ENCODE results near the gene TAF11L9.
"Not testable (repeated sequence)": the region's sequence is repeated elsewhere in the genome, so short reads cannot be mapped to it uniquely, and the experiment has no call there.

TAF11L9 gene

DNA sequence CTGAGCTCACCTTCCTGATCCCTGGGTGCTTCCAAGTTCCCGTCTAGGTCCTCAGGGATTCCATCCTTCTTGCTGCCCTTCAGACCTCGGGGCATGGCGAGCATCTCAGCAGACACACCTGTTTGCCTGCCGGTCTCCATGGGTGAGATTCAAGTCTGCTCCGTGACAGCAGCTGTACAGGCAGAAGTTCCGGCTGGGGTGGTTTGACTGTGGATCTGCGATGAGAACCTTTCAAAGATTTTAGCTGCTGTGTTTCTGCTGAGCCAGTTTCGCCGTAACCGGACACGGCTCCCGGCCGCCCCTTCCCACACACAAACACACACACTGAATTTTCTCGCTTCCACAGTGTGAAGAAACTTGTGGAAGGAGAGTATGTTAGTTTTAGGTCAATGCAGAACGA is at the start of gene TAF11L9:
Gene TAF11L9, minus strand, starts transcription at position 140 of the 400 bp plus-strand sequence.
- DNase-seq: not testable (repeated sequence)

DNA sequence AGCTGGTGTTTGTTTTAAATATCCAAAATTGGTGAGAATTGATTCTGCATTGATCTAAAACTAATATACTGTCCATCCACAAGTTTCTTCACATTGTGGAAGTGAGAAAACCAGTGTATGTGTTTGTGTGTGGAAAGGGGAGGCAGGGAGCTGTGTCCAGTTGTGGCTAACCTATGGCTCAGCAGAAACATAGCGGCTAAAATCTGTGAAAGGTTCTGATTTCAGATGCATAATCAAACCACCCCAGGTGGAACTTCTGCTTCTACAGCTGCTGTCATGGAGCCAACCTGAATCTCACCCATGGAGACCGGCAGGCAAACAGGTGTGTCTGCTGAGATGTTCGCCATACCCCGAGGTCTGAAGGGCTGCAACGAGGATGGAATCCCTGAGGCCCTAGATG is 40.0 kb upstream of the TAF11L9 start, which contains the start of gene TAF11L14:
Gene TAF11L14, plus strand, starts transcription at position 301 of the 400 bp plus-strand sequence.
- DNase-seq: no peak

DNA sequence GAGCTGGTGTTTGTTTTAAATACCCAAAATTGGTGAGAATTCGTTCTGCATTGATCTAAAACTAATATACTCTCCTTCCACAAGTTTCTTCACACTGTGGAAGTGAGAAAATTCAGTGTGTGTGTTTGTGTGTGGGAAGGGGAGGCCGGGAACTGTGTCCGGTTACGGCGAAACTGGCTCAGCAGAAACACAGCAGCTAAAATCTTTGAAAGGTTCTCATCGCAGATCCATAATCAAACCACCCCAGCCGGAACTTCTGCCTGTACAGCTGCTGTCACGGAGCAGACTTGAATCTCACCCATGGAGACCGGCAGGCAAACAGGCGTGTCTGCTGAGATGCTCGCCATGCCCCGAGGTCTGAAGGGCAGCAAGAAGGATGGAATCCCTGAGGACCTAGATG is 37.6 kb upstream of the TAF11L9 start, which contains the start of gene TAF11L13:
Gene TAF11L13, plus strand, starts transcription at position 301 of the 400 bp plus-strand sequence.
- not testable (repeated sequence) for DNase-seq

DNA sequence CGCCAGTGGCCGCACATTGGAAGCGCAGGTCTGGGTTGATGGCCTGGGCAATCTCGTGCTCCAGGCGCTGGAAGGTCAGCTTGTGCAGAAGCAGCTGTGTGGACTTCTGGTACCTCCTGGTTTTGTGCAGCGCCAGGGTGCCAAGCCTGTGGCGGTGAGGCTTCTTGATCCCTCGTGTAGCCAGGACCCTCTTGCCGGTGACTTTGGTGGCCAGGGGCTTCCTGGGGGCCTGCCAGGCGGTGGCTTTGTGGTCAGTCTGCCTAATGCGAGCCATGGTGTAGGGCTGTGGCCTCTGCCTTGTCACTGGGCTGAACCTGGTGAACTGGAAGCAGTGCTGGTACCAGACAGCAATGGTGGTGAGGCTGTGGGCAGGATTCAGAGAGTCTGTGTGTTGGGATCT is 31.5 kb upstream of the TAF11L9 start:
- no peak for DNase-seq

DNA sequence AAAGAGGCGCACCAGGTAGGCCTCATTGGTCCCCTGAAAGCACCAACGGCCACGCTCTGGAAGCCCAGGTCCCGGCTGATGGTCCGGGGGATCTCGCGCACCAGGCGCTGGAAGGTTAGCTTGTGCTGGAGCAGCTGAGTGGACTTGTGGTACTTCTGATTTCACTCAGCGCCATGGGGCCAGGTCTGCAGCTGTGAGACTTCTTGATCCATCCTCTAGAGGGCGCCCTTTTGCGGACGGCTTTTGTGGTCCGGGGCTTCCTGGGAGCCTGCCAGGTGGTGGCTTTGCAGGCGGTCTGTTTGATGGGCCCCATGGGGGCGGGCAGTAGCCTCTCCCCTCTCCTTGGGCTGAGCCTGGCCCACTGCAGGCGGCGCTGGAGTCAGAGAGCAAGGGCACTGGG is 26.4 kb upstream of the TAF11L9 start:
- DNase-seq: no peak

DNA sequence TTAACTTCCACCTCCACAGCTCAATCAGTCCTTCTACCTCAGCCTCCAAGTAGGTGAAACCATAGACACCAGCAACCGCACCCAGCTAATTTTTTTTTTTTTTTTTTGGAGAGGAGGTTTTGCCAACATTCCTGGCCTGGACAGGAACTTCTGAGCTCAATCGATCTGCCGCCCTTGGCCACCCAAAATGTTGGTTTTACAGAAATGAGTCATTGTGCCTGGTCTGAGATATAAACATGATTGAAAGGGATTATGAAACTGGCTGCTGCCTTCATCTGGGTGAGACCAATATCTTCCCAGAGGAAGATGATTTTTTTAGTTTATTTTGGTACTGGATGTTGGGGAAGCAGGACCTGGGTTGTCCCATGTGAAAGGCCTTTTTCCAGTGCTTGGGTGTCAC is 25.2 kb upstream of the TAF11L9 start:
- no peak for DNase-seq

DNA sequence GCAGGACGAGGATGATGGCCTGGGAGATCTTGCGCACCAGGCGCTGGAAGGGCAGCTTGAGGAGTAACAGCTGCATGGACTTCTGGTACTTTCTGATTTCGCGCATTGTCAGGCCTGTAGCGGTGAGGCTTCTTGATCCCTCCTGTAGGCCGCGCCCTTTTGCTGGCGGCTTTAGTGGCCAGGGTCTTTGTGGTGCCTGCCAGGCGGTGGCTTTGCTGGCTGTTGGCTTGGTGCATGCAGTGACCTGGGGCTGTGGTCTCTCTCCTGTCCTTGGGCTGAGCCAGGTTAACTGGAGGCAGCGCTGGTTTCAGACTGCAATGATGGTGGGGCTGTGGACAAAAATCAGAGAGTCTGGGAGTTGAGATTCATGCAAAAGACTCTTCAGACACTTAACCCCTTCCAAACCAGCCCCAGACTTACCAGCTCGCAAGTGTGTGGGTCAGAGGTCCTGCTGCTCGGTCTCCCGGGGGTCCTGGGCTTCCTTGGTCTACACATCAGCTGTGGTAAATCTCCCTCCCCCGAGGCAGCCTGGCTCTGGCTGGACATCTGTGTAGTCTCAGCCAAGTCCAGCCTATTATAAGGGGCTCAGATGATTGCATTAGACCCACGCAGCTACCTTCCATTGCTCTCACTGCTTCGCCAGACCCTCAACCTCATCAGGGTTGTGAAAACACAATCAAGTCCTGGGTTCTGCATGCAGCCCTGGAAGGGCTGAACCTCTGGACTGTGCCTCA is 20.8 kb upstream of the TAF11L9 start:
- DNase-seq: no peak

DNA sequence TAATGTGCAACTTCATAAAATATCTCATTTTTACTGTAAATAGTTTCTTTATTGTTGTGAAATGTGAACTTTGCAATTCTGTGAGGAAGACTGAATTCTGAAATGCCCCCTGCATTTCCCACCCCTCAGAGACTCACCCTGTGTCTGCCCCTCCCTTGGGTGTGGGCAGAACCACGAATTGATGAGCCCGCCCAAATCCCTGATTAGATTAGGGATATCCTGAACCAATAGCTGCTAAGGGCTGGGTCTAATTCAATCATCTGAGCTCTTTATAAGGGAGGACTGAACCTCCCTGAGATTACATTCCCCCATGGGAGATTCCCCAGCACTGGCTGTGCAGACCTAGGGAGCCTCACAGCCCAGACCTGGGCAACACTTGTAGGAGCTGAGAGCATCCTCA is 15.9 kb upstream of the TAF11L9 start, which contains the start of gene TAF11L12:
Gene TAF11L12, plus strand, starts transcription at position 301 of the 400 bp plus-strand sequence.
- not testable (repeated sequence) for DNase-seq

DNA sequence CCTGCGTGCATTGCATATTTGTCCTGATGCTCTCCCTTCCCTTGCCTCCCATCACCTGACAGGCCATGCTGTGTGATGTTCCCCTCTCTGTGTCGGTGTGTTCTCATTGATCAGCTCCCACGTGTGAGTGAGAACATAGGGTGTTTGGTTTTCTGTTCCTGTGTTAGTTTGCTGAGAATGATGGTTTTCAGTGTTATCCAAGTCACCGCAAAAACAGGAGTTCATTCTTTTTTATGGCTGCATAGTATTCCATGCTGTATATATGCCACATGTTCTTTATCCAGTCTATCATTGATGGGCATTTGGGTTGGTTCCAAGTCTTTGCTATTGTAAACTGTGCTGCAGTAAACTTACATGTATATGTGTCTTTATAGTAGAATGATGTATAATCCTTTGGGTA is 13.3 kb upstream of the TAF11L9 start:
- DNase-seq: not testable (repeated sequence)

DNA sequence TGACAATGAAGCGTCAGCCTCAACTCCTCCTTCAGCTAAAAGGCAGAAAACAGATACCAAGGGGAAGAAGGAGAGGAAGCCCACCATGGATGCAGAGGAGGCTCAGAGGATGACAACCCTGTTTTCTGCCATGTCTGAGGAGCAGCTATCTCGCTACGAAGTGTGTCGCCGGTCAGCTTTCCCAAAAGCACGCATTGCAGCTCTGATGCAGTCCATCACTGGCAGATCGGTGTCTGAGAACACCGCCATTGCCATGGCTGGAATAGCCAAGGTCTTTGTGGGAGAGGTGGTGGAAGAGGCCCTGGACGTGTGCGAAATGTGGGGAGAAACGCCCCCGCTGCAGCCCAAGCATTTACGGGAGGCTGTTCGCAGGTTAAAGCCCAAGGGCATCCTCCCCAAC is 10.8 kb upstream of the TAF11L9 start:
- DNase-seq: no peak

DNA sequence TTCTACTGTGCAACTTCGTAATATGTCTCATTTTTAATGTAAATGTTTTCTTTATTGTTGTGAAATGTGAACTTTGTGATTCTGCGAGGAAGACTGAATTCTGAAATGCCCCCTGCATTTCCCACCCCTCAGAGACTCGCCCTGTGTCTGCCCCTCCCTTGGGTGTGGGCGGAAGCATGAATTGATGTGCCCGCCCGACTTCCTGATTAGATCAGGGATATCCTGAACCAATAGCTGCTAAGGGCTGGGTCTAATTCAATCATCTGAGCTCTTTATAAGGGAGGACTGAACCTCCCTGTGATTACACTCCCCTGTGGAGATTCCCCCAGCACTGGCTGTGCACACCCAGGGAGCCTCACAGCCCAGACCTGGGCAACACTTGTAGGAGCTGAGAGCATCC is 9.7 kb upstream of the TAF11L9 start, which contains the start of gene TAF11L11:
Gene TAF11L11, plus strand, starts transcription at position 304 of the 400 bp plus-strand sequence.
- not testable (repeated sequence) for DNase-seq

DNA sequence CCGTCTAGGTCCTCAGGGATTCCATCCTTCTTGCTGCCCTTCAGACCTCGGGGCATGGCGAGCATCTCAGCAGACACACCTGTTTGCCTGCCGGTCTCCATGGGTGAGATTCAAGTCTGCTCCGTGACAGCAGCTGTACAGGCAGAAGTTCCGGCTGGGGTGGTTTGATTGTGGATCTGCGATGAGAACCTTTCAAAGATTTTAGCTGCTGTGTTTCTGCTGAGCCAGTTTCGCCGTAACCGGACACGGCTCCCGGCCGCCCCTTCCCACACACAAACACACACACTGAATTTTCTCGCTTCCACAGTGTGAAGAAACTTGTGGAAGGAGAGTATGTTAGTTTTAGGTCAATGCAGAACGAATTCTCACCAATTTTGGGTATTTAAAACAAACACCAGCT is 3.5 kb upstream of the TAF11L9 start, which contains the start of gene TAF11L10:
Gene TAF11L10, minus strand, starts transcription at position 101 of the 400 bp plus-strand sequence.
- DNase-seq: not testable (repeated sequence)

DNA sequence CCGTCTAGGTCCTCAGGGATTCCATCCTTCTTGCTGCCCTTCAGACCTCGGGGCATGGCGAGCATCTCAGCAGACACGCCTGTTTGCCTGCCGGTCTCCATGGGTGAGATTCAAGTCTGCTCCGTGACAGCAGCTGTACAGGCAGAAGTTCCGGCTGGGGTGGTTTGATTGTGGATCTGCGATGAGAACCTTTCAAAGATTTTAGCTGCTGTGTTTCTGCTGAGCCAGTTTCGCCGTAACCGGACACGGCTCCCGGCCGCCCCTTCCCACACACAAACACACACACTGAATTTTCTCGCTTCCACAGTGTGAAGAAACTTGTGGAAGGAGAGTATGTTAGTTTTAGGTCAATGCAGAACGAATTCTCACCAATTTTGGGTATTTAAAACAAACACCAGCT is 3.3 kb downstream of the TAF11L9 start, which contains the start of gene TAF11L8:
Gene TAF11L8, minus strand, starts transcription at position 101 of the 400 bp plus-strand sequence.
- not testable (repeated sequence) for DNase-seq

DNA sequence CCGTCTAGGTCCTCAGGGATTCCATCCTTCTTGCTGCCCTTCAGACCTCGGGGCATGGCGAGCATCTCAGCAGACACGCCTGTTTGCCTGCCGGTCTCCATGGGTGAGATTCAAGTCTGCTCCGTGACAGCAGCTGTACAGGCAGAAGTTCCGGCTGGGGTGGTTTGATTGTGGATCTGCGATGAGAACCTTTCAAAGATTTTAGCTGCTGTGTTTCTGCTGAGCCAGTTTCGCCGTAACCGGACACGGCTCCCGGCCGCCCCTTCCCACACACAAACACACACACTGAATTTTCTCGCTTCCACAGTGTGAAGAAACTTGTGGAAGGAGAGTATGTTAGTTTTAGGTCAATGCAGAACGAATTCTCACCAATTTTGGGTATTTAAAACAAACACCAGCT is 8.5 kb downstream of the TAF11L9 start, which contains the start of gene TAF11L7:
Gene TAF11L7, minus strand, starts transcription at position 101 of the 400 bp plus-strand sequence.
- DNase-seq: not testable (repeated sequence)

Data from activated CD4-positive, alpha-beta T cell treated with anti-CD3 and anti-CD28 coated beads for 4 hours (primary cell).